Measurements from ENCODE around the gene MEST.

The MEST gene

GRCh38 chr7:130454959-130455358 lies 36.9 kb upstream of the MEST start:
- TF ChIP-seq EZH2phosphoT487 (conservative IDR thresholded peaks at IDR 0.05; ENCODE audit: low read length): no peak
- no peak for TF ChIP-seq CTCF (IDR thresholded peaks at IDR 0.05; ENCODE audit: insufficient read depth, low read length, poor library complexity, severe bottlenecking)
- no peaks in the 10 kb centered on the region for H4K20me1 ChIP-seq (ENCODE audit: low read depth, low read length)
- no peaks in the 10 kb centered on the region for H3K79me2 ChIP-seq (ENCODE audit: insufficient read depth, low read length)
- no peak overlapping the region for H3K4me3 ChIP-seq (ENCODE audit: insufficient read depth, low read length, poor library complexity, severe bottlenecking)
- no peaks in the 10 kb centered on the region for H3F3A ChIP-seq (ENCODE audit: insufficient read depth)
- no peaks in the 10 kb centered on the region for H3K9me2 ChIP-seq (replicated peaks; ENCODE audit: insufficient read depth, low read length)
- no peak overlapping the region for H3K27ac ChIP-seq (ENCODE audit: low read depth, low read length)
- H2AFZ ChIP-seq (ENCODE audit: low read depth, low read length, severe bottlenecking): no peak overlapping the region
- H3K9me3 ChIP-seq (ENCODE audit: insufficient read depth, low read length): no peaks in the 10 kb centered on the region
- H3K36me3 ChIP-seq (ENCODE audit: low read length): no peaks in the 10 kb centered on the region
- no peak overlapping the region for H3K9ac ChIP-seq (ENCODE audit: low read length)
- H3K27me3 ChIP-seq (ENCODE audit: low read length): no peaks in the 10 kb centered on the region
- H3K4me2 ChIP-seq (ENCODE audit: low read depth, low read length, poor library complexity, severe bottlenecking): no peak overlapping the region

GRCh38 chr7:130458257-130458656 lies 33.6 kb upstream of the MEST start:
- Histone ChIP-seq H2AFZ (ENCODE audit: low read depth, low read length, severe bottlenecking) (no peak overlapping the region), H3K36me3 (ENCODE audit: low read length) (no peaks in the 10 kb centered on the region), H3K27me3 (ENCODE audit: low read length) (no peaks in the 10 kb centered on the region), H3F3A (ENCODE audit: insufficient read depth) (no peaks in the 10 kb centered on the region), H3K9me2 (replicated peaks; ENCODE audit: insufficient read depth, low read length) (no peaks in the 10 kb centered on the region), H3K79me2 (ENCODE audit: insufficient read depth, low read length) (no peaks in the 10 kb centered on the region), H3K4me2 (ENCODE audit: low read depth, low read length, poor library complexity, severe bottlenecking) (peak overlapping the region; percentile 22), H3K9ac (ENCODE audit: low read length) (no peak overlapping the region), H4K20me1 (ENCODE audit: low read depth, low read length) (no peaks in the 10 kb centered on the region), H3K9me3 (ENCODE audit: insufficient read depth, low read length) (no peaks in the 10 kb centered on the region), H3K4me3 (ENCODE audit: insufficient read depth, low read length, poor library complexity, severe bottlenecking) (no peak overlapping the region), H3K27ac (ENCODE audit: low read depth, low read length) (no peak overlapping the region)
- no peak for TF ChIP-seq EZH2phosphoT487 (conservative IDR thresholded peaks at IDR 0.05; ENCODE audit: low read length)
- no peak for TF ChIP-seq CTCF (IDR thresholded peaks at IDR 0.05; ENCODE audit: insufficient read depth, low read length, poor library complexity, severe bottlenecking)

DNA sequence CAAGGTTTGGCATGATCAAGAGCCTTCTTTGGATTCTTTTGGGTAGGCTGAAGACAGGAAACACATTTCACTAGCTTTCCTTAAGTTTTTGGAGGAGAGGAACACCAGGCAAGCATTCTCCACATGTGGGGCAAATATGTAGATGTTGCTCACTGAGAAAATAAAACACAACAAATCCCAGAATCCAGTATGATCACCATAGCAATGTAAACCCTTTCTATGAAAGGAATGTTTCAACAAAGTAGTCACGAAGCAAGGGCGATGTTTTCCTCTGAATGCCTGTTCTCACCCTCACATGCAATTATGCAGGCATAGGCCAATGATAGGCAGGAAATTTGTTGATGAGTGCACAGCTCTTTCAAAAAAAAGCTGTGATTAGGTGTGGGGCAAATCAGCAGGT lies 30.6 kb upstream of the MEST start:
- no peaks in the 10 kb centered on the region for H3K27me3 ChIP-seq (ENCODE audit: low read length)
- no peaks in the 10 kb centered on the region for H3F3A ChIP-seq (ENCODE audit: insufficient read depth)
- H3K9me3 ChIP-seq (ENCODE audit: insufficient read depth, low read length): no peaks in the 10 kb centered on the region
- H3K79me2 ChIP-seq (ENCODE audit: insufficient read depth, low read length): no peaks in the 10 kb centered on the region
- TF ChIP-seq CTCF (IDR thresholded peaks at IDR 0.05; ENCODE audit: insufficient read depth, low read length, poor library complexity, severe bottlenecking) (no peak), EZH2phosphoT487 (conservative IDR thresholded peaks at IDR 0.05; ENCODE audit: low read length) (no peak)
- no peak overlapping the region for H2AFZ ChIP-seq (ENCODE audit: low read depth, low read length, severe bottlenecking)
- no peak overlapping the region for H3K9ac ChIP-seq (ENCODE audit: low read length)
- no peak overlapping the region for H3K4me2 ChIP-seq (ENCODE audit: low read depth, low read length, poor library complexity, severe bottlenecking)
- no peak overlapping the region for H3K27ac ChIP-seq (ENCODE audit: low read depth, low read length)
- no peaks in the 10 kb centered on the region for H3K36me3 ChIP-seq (ENCODE audit: low read length)
- no peaks in the 10 kb centered on the region for H4K20me1 ChIP-seq (ENCODE audit: low read depth, low read length)
- no peaks in the 10 kb centered on the region for H3K9me2 ChIP-seq (replicated peaks; ENCODE audit: insufficient read depth, low read length)
- no peak overlapping the region for H3K4me3 ChIP-seq (ENCODE audit: insufficient read depth, low read length, poor library complexity, severe bottlenecking)

All from SU-DHL-6 (cell line).